Prostate gland (tissue), 2 donors: ENCODE results near the gene ZNF804B. TPM values are rescaled to one million over a fixed set of nuclear protein-coding genes. Genes with fewer than 3 reads are reported as not detected.

Experiments used
- DNase-seq: peaks from one replicate; pipeline ENCODE4 v3.0.0-alpha.2; 2019; ENCODE audit warnings: low spot score
- H3K27ac ChIP-seq, 2 donors: fragments of 200-600 bp; sonication (generic); 2 replicates each; pipeline ENCODE4 v1.5.1; 2017 to 2019
- H3K27me3 ChIP-seq: fragments of 200-600 bp; sonication (generic); replicated peaks from 2 replicates; pipeline ENCODE4 v1.5.1; 2019; ENCODE audit not compliant: insufficient read depth
- H3K36me3 ChIP-seq, 2 donors: fragments of 200-600 bp; sonication (generic); 1 replicate in 1 of 2; 2 replicates in 1 of 2; pipeline versions ENCODE4 v1.5.1 to v1.8.1; 2017 to 2019
- H3K4me1 ChIP-seq: fragments of 200-600 bp; sonication (generic); replicated peaks from 2 replicates; pipeline ENCODE4 v1.5.1; 2019
- H3K4me3 ChIP-seq, 2 donors: fragments of 200-600 bp; sonication (generic); 2 replicates each; pipeline ENCODE4 v1.5.1; 2017 to 2019
- H3K9me3 ChIP-seq: fragments of 200-600 bp; sonication (generic); 2 replicates; pipeline ENCODE4 v1.5.1; 2017
- POLR2A ChIP-seq: fragments of 450-650 bp; IDR thresholded peaks from one replicate; pipeline ENCODE4 v1.6.1; 2016; ENCODE audit warnings: antibody characterized with exemption, mild to moderate bottlenecking
- POLR2AphosphoS5 ChIP-seq: sonication (generic); formaldehyde crosslinking; IDR thresholded peaks from one replicate; pipeline ENCODE4 v1.6.1; 2017; ENCODE audit warnings: antibody characterized with exemption
- WGBS: methylation state at CpG from one replicate; pipeline ENCODE4 v1.1.5; 2018; 5-methylcytosine and 5-hydroxymethylcytosine counted together
- intact Hi-C: fragments of 100-400 bp; cut with DNase I; formaldehyde crosslinking; loops from one replicate; pipeline ENCODE4 v1.14.2; 2022
- total RNA-seq, 2 donors: library from RNA; depleted of rRNA; stranded (reverse); fragments of >200 nt; gene quantifications; one replicate each; pipeline ENCODE4 v1.1.0, GENCODE V29; 2016
- TF ChIP-seq, protein P1 (sequence below), 4 experiments: fragments of 200-600 bp in 2 of 4; fragments of 450-650 bp in 2 of 4; sonication (generic) in 2 of 4; IDR thresholded peaks; 1 replicate in 3 of 4; 2 replicates in 1 of 4; pipeline ENCODE4 v1.5.1; 2016 to 2019; ENCODE audit warnings: antibody characterized with exemption in 4 of 4, mild to moderate bottlenecking in 2 of 4, moderate library complexity in 2 of 4

ZNF804B gene
- total RNA-seq, 2 donors from 2014 or later: 0.05 TPM; not detected in 1

GRCh38 chr7:88859288-88859687 is 99.8 kb downstream of the ZNF804B start:
- Histone ChIP-seq H3K27me3 (no peaks in the 10 kb centered on the region), H3K4me1 (no peaks in the 10 kb centered on the region)
- intact Hi-C loops: no loop called here

DNA sequence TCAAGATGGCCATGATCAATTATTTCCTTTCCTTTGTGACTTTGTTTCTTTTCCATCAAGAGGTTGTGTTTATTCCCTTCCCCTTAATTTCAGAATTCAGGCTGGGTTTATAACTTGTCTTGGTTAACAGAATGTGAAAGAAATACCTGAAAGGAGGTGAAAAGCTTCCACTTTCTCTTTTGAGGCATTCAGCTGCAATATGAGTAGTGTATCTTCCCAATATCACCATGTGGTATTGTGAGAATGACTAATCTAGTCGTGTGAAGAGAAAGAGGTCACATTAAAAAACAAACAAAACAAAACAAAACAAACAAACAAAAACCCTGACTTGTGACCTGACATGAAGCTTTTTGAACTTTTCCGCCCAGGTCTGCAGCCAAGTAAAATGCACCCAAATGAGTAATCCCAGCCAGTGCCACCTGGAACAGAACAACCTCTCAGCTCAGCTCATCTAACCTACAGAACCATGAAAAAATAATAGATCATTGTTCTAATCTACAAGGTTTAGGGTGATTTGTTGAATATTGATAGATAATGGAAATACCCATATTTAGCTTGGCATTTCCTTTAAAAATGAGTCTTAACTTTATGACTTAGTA is 106.9 kb downstream of the ZNF804B start:
- intact Hi-C loops: no loop called here
- H3K4me3 ChIP-seq: no peak overlapping the region
- no peaks in the 10 kb centered on the region for H3K4me1 ChIP-seq
- no peaks in the 10 kb centered on the region for H3K27me3 ChIP-seq
- H3K36me3 ChIP-seq: no peaks in the 10 kb centered on the region
- DNase-seq: no peak
- no peak overlapping the region for H3K27ac ChIP-seq
- TF ChIP-seq POLR2A: no peak
- no peak for TF ChIP-seq POLR2AphosphoS5
- TF ChIP-seq, protein P1, sequence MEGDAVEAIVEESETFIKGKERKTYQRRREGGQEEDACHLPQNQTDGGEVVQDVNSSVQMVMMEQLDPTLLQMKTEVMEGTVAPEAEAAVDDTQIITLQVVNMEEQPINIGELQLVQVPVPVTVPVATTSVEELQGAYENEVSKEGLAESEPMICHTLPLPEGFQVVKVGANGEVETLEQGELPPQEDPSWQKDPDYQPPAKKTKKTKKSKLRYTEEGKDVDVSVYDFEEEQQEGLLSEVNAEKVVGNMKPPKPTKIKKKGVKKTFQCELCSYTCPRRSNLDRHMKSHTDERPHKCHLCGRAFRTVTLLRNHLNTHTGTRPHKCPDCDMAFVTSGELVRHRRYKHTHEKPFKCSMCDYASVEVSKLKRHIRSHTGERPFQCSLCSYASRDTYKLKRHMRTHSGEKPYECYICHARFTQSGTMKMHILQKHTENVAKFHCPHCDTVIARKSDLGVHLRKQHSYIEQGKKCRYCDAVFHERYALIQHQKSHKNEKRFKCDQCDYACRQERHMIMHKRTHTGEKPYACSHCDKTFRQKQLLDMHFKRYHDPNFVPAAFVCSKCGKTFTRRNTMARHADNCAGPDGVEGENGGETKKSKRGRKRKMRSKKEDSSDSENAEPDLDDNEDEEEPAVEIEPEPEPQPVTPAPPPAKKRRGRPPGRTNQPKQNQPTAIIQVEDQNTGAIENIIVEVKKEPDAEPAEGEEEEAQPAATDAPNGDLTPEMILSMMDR (IDR thresholded peaks at IDR 0.05): no peak
- 71% methylated on average over 2 of the region's 2 CpGs for WGBS
- H3K9me3 ChIP-seq: no peaks in the 10 kb centered on the region

More at GRCh38 chr7:88859288-88859687, 99.8 kb downstream of the ZNF804B start:
- DNase-seq: no peak
- Histone ChIP-seq H3K27ac (no peak overlapping the region), H3K9me3 (no peaks in the 10 kb centered on the region), H3K4me3 (no peak overlapping the region), H3K36me3 (no peaks in the 10 kb centered on the region)
- TF ChIP-seq, protein P1 (IDR thresholded peaks at IDR 0.05): no peak
- TF ChIP-seq POLR2AphosphoS5 (no peak), POLR2A (no peak)

DNA sequence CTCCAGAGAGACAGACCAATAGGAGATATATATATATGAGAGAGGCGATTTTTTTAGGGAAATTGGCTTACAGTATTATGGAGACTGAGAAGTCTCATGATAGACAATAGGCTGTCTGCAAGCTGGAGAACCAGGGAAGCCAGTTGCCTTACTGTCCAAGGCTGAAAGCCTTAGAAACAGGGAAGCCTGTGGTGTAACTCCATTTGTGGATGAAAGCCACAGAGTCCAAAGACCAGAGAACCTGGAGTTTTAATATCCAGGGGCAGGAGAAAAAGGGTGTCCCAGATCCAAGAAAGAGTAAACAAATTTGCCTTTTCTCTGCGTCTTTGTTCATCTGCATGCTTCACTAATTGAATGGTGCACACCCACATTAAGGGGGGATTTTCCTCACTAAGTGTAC is 107.7 kb downstream of the ZNF804B start:
- WGBS: 84% methylated on average over 2 of the region's 2 CpGs
- intact Hi-C loops: no loop called here
- Histone ChIP-seq H3K4me1 (no peaks in the 10 kb centered on the region), H3K4me3 (no peak overlapping the region), H3K36me3 (no peaks in the 10 kb centered on the region), H3K27ac (no peak overlapping the region), H3K27me3 (no peaks in the 10 kb centered on the region), H3K9me3 (no peaks in the 10 kb centered on the region)
- TF ChIP-seq POLR2AphosphoS5 (no peak), POLR2A (no peak)
- TF ChIP-seq, protein P1 (IDR thresholded peaks at IDR 0.05): no peak
- no peak for DNase-seq

GRCh38 chr7:88868456-88868855 is 109.0 kb downstream of the ZNF804B start:
- H3K36me3 ChIP-seq: no peaks in the 10 kb centered on the region
- no peak overlapping the region for H3K27ac ChIP-seq
- DNase-seq: no peak
- no peaks in the 10 kb centered on the region for H3K4me1 ChIP-seq
- intact Hi-C loops: no loop called here
- no peaks in the 10 kb centered on the region for H3K27me3 ChIP-seq
- WGBS: 43% methylated on average over 1 of the region's 1 CpG
- TF ChIP-seq, protein P1 (IDR thresholded peaks at IDR 0.05): no peak
- no peak for TF ChIP-seq POLR2A
- no peak for TF ChIP-seq POLR2AphosphoS5
- H3K9me3 ChIP-seq: no peaks in the 10 kb centered on the region
- H3K4me3 ChIP-seq: no peak overlapping the region

DNA sequence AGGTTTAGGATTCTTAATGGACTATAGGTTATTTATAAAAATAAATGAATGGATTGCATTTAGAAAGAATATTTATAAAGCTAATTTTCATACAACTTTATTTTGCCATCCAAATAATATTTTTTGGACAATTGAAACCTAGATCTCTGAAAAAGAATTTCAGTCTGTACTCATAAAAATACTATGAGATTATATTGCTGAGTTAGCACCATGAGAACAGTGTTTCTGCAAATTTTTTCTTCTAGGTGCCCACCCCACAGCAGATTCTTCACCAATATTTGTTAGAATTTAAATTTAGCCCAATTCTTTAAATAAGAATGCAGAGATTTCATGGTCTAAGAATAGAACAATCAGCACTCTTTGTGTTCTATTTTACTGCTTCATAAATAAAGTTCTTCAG is 121.6 kb downstream of the ZNF804B start:
- Histone ChIP-seq H3K4me1 (no peaks in the 10 kb centered on the region), H3K27me3 (no peaks in the 10 kb centered on the region), H3K9me3 (no peaks in the 10 kb centered on the region), H3K36me3 (no peaks in the 10 kb centered on the region), H3K4me3 (no peak overlapping the region), H3K27ac (no peak overlapping the region)
- intact Hi-C loops: no loop called here
- DNase-seq: no peak
- TF ChIP-seq, protein P1 (IDR thresholded peaks at IDR 0.05): no peak
- TF ChIP-seq POLR2A (no peak), POLR2AphosphoS5 (no peak)
